Activated T-cell treated with anti-CD3 and anti-CD28 coated beads, Interleukin-2, amount 50 U/mL, for 24 hours (primary cell): ENCODE data around the gene LKAAEAR1.
A peak's percentile ranks its signal among the peaks of the same experiment; 100 is the strongest.

Source experiments
- DNase-seq: peaks from one replicate; pipeline ENCODE4 v3.0.0-alpha.2; 2020
- H3K27ac Mint-ChIP-seq: 2 replicates; pipeline ENCODE4 v1.8.0; 2020; ENCODE audit warnings: mild to moderate bottlenecking, mixed read lengths
- H3K27me3 Mint-ChIP-seq: 2 replicates; pipeline ENCODE4 v1.8.0; 2020; ENCODE audit warnings: mixed read lengths
- H3K36me3 Mint-ChIP-seq: 2 replicates; pipeline ENCODE4 v1.8.0; 2020; ENCODE audit warnings: low read depth, mixed read lengths
- H3K4me1 Mint-ChIP-seq: 2 replicates; pipeline ENCODE4 v1.8.0; 2020; ENCODE audit warnings: low read depth, mixed read lengths
- H3K4me3 Mint-ChIP-seq: 2 replicates; pipeline ENCODE4 v1.8.0; 2020; ENCODE audit warnings: mild to moderate bottlenecking, moderate library complexity, mixed read lengths
- H3K9me3 Mint-ChIP-seq: 2 replicates; pipeline ENCODE4 v1.8.0; 2020; ENCODE audit warnings: mixed read lengths

LKAAEAR1 gene

DNA sequence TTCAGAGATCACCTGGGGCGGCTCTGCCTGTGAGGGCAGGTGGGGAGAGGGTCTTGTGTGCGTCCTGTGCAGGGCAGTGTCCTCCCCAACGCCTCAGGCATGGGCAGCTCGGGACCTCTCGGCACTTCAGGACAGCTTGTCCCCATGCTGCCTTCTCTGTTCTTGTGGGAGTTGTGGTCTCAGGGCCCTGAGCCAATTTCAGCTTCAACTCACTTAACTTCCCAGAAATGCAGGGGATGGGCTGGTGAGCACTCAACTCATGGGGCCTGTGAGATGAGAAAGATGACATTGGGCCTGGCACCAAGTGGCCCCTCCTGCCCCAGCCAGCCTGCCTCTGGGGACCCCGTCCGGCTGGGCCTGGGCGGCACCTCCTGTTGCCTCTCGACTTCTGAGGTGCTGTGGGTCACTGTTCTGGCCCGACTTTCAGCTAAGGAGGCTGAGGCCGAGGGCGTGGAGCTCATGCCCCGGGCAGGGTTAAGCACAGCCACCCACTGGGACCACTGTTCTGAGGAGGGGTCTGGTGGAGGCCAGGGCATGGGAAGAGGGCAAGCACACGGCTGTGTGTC lies 11.6 kb downstream of the LKAAEAR1 start:
- Mint-ChIP-seq H3K27me3 (no peaks in the 10 kb centered on the region), H3K36me3 (peaks cover 42% of the 10 kb centered on the region), H3K27ac (peak overlapping the region; percentile 64), H3K4me3 (no peak overlapping the region), H3K9me3 (no peaks in the 10 kb centered on the region), H3K4me1 (peaks cover 13% of the 10 kb centered on the region)
- no peak for DNase-seq

DNA sequence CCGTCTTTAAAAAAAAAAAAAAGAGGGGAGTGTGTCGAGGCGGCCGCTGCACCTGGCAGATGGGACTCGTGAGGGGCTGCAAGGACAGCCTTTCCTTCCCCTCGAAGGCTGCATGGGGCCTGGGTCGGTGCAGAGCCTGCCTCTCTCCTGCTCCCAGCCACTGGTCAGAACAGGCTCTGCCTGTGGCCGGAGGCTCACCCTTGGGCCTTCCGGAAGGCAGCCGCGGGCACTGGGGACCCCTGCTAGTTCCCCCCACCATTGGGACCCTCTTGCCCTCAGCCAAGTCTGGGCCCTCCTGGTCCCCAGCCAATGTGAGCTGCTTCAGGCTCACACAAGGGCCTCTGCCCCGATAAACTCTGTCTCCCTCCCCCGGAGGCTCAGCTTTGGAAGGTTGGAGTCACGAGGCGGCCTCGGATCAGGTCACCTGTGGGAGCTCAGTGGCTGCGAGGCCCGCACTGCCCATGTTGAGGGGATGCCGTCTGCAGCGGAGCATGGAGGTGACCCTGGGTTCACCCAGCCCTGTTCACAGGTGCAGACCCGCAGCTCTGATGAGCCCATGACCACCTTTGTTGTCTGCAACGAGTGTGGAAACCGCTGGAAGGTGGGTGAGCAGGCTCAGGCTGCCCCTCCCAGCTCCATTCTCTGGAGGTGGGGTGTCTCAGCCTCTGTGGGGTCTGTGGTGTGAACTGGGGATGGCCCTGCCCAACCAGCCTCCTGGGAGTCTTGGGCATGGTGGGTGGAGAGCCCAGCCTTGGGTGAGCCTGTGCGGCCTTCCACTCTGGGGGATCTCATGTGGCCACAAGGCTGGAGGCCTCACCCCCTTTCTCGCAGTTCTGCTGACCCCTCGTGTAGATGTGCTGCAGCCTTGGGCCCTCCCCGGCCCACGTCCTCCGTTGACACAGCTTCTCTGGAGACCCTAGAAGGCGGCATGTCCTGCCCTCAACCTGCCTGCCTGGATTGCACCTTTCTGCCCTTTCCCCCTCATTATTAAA lies 12.6 kb downstream of the LKAAEAR1 start:
- Mint-ChIP-seq H3K27me3 (no peaks in the 10 kb centered on the region), H3K36me3 (peaks cover 42% of the 10 kb centered on the region), H3K27ac (peak overlapping the region; percentile 64), H3K4me1 (peaks cover 16% of the 10 kb centered on the region), H3K4me3 (no peak overlapping the region), H3K9me3 (no peaks in the 10 kb centered on the region)
- DNase-seq, result no peak

GRCh38 chr20:64070244-64070993 lies 13.8 kb downstream of the LKAAEAR1 start:
- DNase-seq, result no peak
- Mint-ChIP-seq H3K27ac (no peak overlapping the region), H3K36me3 (peaks cover 35% of the 10 kb centered on the region), H3K9me3 (no peaks in the 10 kb centered on the region), H3K4me3 (no peak overlapping the region), H3K4me1 (peaks cover 28% of the 10 kb centered on the region), H3K27me3 (no peaks in the 10 kb centered on the region)

DNA sequence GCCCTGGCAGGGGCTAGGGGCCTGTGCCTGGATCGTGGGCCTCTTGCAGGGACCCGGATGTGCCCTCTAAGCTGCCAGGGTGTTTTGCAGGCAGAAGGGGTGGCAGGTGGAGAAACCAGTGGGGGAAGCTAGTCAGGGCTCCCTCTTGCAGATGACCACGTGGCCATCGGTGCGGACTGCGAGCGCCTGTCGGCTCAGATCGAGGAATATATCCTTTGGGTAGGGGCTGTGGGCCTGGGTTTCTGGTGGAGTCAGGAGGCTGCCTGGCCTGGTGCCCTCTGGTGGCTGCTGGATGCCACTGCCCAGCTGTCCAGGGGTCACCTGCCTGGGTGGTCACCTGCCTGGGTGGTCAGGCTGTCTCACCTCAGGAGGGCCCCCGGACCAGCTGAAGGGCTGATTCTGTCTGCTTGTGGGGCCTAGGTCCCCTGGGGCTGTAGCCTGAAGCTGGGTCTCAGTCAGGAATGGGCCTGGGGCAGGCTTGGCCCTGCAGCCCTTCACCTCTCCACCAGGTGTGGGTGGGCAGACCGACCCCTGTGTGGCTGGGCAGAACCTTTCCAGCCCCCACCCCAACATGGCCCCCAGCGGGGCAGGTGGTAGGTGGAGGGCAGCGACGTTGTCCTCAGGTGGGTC lies 14.5 kb downstream of the LKAAEAR1 start:
- H3K36me3 Mint-ChIP-seq, result peaks cover 29% of the 10 kb centered on the region
- no peaks in the 10 kb centered on the region for H3K9me3 Mint-ChIP-seq
- no peak for DNase-seq
- no peaks in the 10 kb centered on the region for H3K27me3 Mint-ChIP-seq
- H3K27ac Mint-ChIP-seq, result no peak overlapping the region
- H3K4me1 Mint-ChIP-seq, result peaks cover 32% of the 10 kb centered on the region
- no peak overlapping the region for H3K4me3 Mint-ChIP-seq

DNA sequence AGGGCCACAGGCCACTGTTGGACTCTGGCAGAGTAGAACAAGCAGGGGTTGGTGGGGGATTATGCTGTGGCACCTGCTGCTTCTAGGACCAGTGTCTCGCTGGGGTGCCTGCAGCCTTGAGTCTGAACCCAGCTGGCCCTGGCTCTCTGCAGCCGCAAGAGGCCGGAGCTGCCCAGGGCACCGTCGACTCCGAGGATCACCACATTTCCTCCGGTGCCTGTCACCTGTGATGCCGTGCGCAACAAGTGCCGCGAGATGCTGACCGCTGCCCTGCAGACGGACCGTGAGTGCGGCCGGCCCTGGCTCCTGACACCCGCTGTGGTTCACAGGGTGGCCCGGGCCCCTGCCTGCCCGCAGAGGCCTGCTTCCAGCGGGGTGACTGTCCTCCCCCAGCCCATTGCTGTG lies 15.0 kb downstream of the LKAAEAR1 start:
- Mint-ChIP-seq H3K27me3 (no peaks in the 10 kb centered on the region), H3K27ac (peak overlapping the region; percentile 14), H3K36me3 (peaks cover 24% of the 10 kb centered on the region), H3K9me3 (no peaks in the 10 kb centered on the region), H3K4me1 (peaks cover 37% of the 10 kb centered on the region), H3K4me3 (no peak overlapping the region)
- no peak for DNase-seq

DNA sequence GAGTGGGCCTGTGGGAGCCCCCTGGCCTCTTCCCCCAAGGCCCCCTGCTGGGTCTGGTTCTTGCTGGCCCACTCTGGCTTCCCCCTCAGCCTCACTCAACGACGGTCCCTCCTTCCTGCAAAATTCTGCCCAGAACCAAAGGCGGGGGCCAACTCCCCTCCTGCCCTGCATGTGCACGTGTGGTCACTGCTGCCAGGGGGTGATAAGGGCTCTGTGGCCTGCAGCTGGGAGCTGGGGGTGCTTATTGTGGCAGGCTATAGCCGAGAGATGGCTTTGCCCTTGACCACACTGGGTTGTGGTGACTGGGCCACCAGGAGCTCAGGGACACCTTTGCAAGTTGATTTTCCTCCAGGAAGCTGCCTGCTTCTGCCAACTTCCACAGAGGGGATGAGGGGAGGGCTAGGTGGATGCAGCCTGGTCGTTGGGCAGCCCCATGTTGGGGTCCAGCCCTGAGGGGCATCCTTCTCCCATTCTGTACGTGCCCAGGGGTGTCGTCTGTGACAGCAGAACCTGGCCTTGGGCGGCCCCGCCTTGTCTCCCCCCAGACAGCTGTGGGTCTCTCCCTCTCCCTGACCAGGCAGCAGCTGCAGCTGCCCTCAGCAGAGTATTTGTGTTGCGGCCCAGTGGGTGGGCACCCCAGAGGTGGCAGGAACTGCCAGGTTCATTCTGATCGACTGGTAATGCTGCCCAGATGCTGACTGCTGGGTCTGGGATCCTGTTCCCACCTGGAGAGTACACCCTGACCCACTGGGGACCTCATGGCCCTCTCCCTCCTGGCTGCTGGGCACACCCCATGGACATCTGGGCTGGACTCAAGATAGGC lies 15.6 kb downstream of the LKAAEAR1 start:
- Mint-ChIP-seq H3K27ac (peak overlapping the region; percentile 14), H3K4me3 (no peak overlapping the region), H3K27me3 (no peaks in the 10 kb centered on the region), H3K4me1 (peaks cover 44% of the 10 kb centered on the region), H3K9me3 (no peaks in the 10 kb centered on the region), H3K36me3 (peaks cover 18% of the 10 kb centered on the region)
- no peak for DNase-seq

DNA sequence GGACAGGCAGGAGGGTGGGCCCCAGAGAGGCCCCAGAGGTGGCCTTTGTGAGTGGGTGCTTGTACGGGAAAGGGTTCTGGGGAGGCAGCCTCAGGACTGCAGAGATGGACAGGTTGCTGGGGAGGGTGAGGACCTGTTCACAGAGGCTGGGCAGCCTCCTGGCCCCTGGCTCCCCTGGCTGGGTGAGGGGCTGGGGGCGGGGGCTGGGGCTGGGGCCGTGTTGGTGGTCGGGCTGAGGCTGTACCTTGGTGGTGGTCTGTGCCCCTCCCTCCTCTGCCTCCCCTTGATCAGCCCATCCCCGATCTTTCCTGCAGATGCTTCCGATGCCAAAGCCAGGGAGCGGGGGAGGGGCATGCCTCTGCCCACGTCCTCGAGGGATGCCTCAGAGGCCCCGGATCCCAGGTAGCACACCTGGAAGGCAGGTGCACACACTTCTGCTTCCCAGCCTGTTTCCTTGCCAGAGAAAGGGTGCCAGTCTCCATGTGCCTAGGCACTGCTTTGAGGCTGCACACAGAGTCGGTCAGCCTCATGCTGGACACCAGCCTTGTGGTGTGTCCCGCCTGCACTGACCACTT lies 16.4 kb downstream of the LKAAEAR1 start:
- no peak for DNase-seq
- Mint-ChIP-seq H3K4me3 (no peak overlapping the region), H3K4me1 (peaks cover 44% of the 10 kb centered on the region), H3K27ac (no peak overlapping the region), H3K36me3 (peaks cover 11% of the 10 kb centered on the region), H3K9me3 (no peaks in the 10 kb centered on the region), H3K27me3 (no peaks in the 10 kb centered on the region)

GRCh38 chr20:64067005-64067632 lies 17.1 kb downstream of the LKAAEAR1 start:
- Mint-ChIP-seq H3K9me3 (no peaks in the 10 kb centered on the region), H3K27ac (peak overlapping the region; percentile 45), H3K36me3 (peaks cover 5% of the 10 kb centered on the region), H3K27me3 (no peaks in the 10 kb centered on the region), H3K4me3 (no peak overlapping the region), H3K4me1 (peaks cover 49% of the 10 kb centered on the region)
- no peak for DNase-seq

- H3K27ac Mint-ChIP-seq, result peak overlapping the region; percentile 75
- H3K4me3 Mint-ChIP-seq, result peak overlapping the region; percentile 21
- no peaks in the 10 kb centered on the region for H3K36me3 Mint-ChIP-seq
- peaks cover 50% of the 10 kb centered on the region for H3K4me1 Mint-ChIP-seq
- no peaks in the 10 kb centered on the region for H3K27me3 Mint-ChIP-seq
- DNase-seq, result peak; percentile 58
- no peaks in the 10 kb centered on the region for H3K9me3 Mint-ChIP-seq
These were observed 18.2 kb downstream of the LKAAEAR1 start for GRCh38 chr20:64065974-64066343.

- Mint-ChIP-seq H3K4me3 (peak overlapping the region; percentile 21), H3K4me1 (peaks cover 50% of the 10 kb centered on the region), H3K27me3 (no peaks in the 10 kb centered on the region), H3K36me3 (no peaks in the 10 kb centered on the region), H3K27ac (peak overlapping the region; percentile 75), H3K9me3 (no peaks in the 10 kb centered on the region)
- no peak for DNase-seq
These were observed 18.9 kb downstream of the LKAAEAR1 start for GRCh38 chr20:64065062-64065973.

DNA sequence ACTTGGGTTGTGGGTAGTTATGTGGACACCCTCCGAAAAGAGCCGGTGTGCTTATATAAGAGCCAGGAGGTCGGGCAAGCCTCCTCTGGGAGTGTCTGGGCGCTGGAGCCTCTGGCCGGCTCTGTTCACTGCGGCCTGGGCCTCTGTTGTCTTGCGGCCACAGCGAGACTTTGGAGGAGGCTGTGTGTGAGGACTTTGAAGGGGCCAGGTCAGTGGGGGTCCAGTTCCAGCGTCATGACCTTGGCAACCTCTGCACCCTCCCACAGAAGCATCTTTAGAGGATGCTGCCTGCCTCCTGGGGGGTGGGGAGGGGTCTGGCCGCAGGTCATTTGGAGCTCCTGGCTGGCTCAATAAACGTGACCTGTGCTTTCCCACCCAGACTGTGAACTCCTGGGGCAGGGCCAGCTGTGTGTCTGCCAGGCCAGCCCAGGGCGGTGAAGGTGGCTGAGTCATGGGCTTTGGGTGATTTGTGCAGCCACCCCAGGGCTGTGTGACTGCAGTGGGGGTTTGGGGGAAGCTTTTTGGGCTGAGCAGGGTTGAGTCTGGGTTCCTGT lies 20.0 kb downstream of the LKAAEAR1 start:
- H3K36me3 Mint-ChIP-seq, result no peaks in the 10 kb centered on the region
- H3K27me3 Mint-ChIP-seq, result no peaks in the 10 kb centered on the region

More for the DNA sequence above, 20.0 kb downstream of the LKAAEAR1 start:
- H3K9me3 Mint-ChIP-seq, result no peaks in the 10 kb centered on the region
- DNase-seq, result no peak
- H3K4me1 Mint-ChIP-seq, result peaks cover 49% of the 10 kb centered on the region
- H3K4me3 Mint-ChIP-seq, result peak overlapping the region; percentile 84
- peak overlapping the region; percentile 87 for H3K27ac Mint-ChIP-seq
